Astrocyte (in vitro differentiated cells and primary cell): ENCODE data around the gene TMEM30A.

Experiments used
- EZH2 ChIP-seq: IDR thresholded peaks from 2 replicates; pipeline ENCODE4 v1.6.1; 2012; ENCODE audit warnings: mild to moderate bottlenecking, low read length, inconsistent platforms; ENCODE audit not compliant: insufficient read depth
- TF ChIP-seq, protein P1 (sequence below): IDR thresholded peaks from 2 replicates; pipeline ENCODE4 v1.5.1; 2011; ENCODE audit warnings: low read depth, mild to moderate bottlenecking, inconsistent platforms, low read length, moderate library complexity; ENCODE audit not compliant: insufficient read depth

GRCh38 chr6:75302280-75302679, 17.7 kb upstream of the TMEM30A start:
- TF ChIP-seq, protein P1, sequence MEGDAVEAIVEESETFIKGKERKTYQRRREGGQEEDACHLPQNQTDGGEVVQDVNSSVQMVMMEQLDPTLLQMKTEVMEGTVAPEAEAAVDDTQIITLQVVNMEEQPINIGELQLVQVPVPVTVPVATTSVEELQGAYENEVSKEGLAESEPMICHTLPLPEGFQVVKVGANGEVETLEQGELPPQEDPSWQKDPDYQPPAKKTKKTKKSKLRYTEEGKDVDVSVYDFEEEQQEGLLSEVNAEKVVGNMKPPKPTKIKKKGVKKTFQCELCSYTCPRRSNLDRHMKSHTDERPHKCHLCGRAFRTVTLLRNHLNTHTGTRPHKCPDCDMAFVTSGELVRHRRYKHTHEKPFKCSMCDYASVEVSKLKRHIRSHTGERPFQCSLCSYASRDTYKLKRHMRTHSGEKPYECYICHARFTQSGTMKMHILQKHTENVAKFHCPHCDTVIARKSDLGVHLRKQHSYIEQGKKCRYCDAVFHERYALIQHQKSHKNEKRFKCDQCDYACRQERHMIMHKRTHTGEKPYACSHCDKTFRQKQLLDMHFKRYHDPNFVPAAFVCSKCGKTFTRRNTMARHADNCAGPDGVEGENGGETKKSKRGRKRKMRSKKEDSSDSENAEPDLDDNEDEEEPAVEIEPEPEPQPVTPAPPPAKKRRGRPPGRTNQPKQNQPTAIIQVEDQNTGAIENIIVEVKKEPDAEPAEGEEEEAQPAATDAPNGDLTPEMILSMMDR = no peak
- no peak for TF ChIP-seq EZH2
